Mammary epithelial cell (primary cell): ENCODE data around the gene TCEAL7.

Source experiments
- EZH2 ChIP-seq: IDR thresholded peaks from 2 replicates; pipeline ENCODE4 v1.6.1; 2012; ENCODE audit warnings: low read length, inconsistent platforms, borderline replicate concordance
- TF ChIP-seq, protein P1 (sequence below), 2 donors: IDR thresholded peaks in 1 of 2; conservative IDR thresholded peaks in 1 of 2; 2 replicates each; pipeline ENCODE4 v1.5.1; 2011 to 2012; ENCODE audit warnings: inconsistent platforms in 2 of 2, low read length in 2 of 2, mild to moderate bottlenecking in 2 of 2, control low read depth in 1 of 2, low read depth in 1 of 2; ENCODE audit not compliant: insufficient read depth in 1 of 2; ENCODE audit errors: extremely low read depth in 1 of 2

DNA sequence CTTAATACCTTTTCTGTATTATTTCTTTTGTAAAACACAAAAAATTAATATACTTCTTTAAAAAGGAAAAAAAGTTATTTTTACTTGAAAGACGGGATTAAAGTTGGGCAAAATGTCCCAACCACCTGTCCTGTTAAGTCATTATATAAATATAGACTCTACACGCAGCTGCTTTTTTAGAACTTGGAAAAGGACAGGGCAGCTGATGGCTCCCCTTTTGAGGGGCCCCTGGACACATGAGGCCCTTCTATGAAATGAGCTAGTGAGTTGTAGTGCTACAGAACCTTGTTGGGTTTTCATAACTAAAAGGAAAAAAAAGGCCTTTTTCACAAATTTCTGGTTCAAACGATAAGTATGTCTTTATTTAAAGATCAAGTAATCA, 18.6 kb upstream of the TCEAL7 start:
- TF ChIP-seq, protein P1, sequence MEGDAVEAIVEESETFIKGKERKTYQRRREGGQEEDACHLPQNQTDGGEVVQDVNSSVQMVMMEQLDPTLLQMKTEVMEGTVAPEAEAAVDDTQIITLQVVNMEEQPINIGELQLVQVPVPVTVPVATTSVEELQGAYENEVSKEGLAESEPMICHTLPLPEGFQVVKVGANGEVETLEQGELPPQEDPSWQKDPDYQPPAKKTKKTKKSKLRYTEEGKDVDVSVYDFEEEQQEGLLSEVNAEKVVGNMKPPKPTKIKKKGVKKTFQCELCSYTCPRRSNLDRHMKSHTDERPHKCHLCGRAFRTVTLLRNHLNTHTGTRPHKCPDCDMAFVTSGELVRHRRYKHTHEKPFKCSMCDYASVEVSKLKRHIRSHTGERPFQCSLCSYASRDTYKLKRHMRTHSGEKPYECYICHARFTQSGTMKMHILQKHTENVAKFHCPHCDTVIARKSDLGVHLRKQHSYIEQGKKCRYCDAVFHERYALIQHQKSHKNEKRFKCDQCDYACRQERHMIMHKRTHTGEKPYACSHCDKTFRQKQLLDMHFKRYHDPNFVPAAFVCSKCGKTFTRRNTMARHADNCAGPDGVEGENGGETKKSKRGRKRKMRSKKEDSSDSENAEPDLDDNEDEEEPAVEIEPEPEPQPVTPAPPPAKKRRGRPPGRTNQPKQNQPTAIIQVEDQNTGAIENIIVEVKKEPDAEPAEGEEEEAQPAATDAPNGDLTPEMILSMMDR (conservative IDR thresholded peaks at IDR 0.05 in 1 of 2, IDR thresholded peaks at IDR 0.05 in 1 of 2; ENCODE audit: extremely low read depth in 1 of 2, insufficient read depth in 1 of 2, low read depth in 1 of 2, low read length in 2 of 2): no peak
- TF ChIP-seq EZH2: no peak
